DMS153 (cell line): ENCODE measurements around the gene KCNJ12.
"Not testable (repeated sequence)": the region's sequence is repeated elsewhere in the genome, so short reads cannot be mapped to it uniquely, and the experiment has no call there.

Experiments used
- DNase-seq: peaks from one replicate; lab custom pipeline; 2025; lab: John Stamatoyannopoulos, UW

The KCNJ12 gene

GRCh38 chr17:21408224-21408623, 32.1 kb downstream of the KCNJ12 start:
- not testable (repeated sequence) for DNase-seq

- DNase-seq: not testable (repeated sequence)
These were observed 32.7 kb downstream of the KCNJ12 start for GRCh38 chr17:21408766-21409300.

GRCh38 chr17:21409388-21409787, 33.2 kb downstream of the KCNJ12 start:
- not testable (repeated sequence) for DNase-seq

GRCh38 chr17:21409971-21410370, 33.8 kb downstream of the KCNJ12 start:
- DNase-seq: not testable (repeated sequence)

DNA sequence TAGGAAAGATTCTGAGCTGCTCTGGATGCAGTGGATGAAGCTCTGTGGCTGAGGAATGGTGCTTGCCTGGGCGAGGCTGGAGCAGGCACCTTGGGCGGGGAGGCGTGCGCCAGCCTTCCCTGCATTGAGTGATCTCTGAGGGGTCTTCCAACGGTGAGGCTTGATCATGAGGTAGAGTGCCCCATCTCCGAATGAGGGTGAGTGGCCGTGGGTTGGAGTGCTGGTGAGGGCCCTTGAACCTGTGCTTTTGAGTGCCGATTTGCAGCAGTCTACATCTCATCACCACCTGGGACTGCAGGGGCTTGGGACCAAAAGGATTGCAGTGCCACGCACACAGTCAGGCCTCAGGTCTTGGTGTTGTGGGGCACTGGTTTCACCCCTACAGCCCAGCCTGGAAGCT, 34.2 kb downstream of the KCNJ12 start:
- not testable (repeated sequence) for DNase-seq

DNA sequence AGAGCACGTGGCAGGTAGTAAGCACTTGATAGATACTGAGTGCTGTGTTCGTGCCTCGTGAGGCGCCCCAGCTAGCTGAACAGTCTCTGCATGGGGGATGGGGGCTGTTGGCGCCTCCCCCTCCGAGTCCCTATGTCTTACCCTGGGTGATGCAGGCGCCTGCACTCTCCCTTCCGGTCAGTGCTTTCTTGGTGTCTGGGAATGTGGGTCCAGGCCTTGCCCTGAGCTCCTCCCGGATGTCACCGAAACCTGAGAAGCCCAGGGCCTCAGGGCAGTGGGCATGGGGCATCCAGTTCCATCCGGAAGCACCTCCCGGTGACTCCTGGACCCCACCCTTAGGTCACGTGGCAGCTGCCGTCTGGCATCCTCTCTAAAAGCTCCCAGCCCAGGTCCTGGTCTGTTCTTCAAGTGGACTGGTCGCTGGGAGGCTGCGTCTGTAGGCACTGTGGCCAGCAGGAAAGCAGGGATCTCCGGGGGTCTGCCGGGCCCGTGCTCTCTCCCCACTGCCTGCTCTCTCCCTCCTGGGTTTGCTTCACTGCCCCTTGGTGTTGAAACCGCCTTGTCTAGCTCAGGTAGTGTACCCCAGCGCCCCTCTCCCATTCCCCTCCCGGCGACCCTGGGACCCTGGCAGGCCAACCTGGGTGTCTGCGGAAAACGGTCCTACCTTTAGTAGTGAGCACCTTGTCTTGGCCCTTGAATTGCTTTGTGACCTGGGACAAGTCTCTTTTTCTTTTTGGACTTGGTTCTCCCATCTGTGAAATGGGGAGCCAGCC, 34.9 kb downstream of the KCNJ12 start:
- peak; percentile 3 for DNase-seq

DNA sequence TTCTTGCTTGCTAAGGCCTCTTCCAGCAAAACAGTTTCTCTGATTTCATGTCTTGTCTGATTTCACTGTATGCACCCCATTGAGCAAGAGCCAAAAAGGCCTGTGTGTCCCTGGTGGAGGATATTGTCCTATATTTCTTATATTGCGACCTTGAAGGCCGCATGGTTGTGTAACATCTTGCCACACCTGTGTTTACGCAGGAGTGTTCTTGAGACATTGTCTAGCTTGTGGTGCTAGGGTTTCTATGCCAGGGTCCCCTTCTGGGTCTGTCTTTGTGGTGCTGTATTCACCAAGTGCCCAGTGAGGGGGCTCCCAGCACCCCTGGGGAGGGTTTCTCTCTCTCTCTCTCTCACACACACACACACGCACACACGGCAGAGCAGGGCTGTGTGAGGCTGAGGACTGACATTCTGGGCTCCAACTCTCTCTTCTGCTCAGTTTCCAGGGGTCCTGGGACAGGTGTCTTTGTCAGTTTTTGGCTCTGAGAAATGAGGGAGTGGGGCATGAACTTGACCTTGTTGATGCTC, 35.6 kb downstream of the KCNJ12 start:
- DNase-seq: not testable (repeated sequence)

GRCh38 chr17:21412207-21412681, 36.1 kb downstream of the KCNJ12 start:
- not testable (repeated sequence) for DNase-seq

- DNase-seq: not testable (repeated sequence)
These were observed 37.6 kb downstream of the KCNJ12 start for GRCh38 chr17:21413570-21414279.

DNA sequence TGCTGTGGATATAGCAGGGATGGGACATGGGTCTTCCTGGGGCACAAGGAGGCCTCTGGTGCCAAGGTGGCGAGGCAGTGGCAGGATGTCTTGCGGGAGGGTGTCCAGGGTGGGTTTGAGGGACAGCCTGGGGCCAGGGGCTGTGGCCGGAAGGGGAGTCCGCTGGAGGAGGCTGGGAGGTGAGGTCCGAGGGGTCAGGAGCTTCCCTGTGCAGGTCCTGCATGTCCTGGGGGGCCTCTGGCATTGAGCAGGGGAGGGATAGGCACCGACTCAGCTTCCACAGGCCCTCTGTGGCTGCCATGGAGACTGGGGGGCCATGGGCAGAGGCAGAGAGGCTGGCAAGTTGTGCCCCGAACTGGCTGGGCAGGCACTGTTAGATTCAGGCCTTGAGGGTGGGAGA, 38.5 kb downstream of the KCNJ12 start:
- not testable (repeated sequence) for DNase-seq

DNA sequence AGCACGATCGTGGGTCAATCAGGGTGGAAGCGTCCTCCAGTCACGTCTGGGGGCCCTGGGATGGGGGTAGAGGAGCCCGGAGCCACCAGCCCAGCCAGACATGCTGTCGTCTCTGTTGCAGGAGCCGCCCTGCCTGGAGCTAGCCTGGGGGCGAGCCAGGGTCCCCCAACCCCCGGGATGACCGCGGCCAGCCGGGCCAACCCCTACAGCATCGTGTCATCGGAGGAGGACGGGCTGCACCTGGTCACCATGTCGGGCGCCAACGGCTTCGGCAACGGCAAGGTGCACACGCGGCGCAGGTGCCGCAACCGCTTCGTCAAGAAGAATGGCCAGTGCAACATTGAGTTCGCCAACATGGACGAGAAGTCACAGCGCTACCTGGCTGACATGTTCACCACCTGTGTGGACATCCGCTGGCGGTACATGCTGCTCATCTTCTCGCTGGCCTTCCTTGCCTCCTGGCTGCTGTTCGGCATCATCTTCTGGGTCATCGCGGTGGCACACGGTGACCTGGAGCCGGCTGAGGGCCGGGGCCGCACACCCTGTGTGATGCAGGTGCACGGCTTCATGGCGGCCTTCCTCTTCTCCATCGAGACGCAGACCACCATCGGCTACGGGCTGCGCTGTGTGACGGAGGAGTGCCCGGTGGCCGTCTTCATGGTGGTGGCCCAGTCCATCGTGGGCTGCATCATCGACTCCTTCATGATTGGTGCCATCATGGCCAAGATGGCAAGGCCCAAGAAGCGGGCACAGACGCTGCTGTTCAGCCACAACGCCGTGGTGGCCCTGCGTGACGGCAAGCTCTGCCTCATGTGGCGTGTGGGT, 39.2 kb downstream of the KCNJ12 start:
- not testable (repeated sequence) for DNase-seq

DNA sequence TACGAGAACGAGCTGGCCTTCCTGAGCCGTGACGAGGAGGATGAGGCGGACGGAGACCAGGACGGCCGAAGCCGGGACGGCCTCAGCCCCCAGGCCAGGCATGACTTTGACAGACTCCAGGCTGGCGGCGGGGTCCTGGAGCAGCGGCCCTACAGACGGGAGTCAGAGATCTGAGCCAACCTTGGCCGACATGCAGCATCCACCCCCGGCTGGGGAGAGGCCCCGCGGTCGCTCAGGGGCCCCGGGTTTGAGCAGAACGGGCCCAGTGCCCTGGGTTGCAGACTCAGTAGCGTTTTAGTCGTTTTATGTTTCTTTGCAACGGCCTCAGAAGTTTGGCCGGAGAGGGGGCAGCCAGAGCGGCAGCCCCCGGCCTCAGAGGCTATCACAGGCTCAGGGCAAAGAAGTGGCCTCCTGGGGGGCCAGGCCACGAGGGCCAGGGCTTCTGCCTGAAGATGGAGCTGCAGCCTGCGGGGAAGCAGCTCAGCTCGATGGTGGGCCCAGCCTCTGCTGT, 40.4 kb downstream of the KCNJ12 start:
- not testable (repeated sequence) for DNase-seq

DNA sequence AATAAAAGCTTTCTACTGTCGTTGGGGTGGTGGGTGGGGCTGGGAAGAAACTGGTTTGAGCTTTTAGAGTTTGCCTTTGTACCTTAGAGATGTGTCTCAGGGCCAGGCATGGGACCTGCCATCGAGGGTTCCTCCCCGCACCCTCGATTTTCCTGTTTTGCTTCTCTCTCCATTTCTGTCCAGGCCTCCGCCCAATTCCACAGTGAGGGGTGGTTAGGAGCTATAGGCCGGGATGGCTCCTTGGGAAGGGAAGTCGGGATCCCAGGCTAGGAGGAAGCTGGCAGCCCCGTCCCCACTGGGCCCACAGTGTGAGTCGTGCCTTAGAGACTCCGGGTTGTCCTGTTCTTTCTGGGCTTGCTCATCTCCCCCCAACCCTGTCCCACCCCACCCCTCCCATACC, 41.2 kb downstream of the KCNJ12 start:
- DNase-seq: not testable (repeated sequence)

DNA sequence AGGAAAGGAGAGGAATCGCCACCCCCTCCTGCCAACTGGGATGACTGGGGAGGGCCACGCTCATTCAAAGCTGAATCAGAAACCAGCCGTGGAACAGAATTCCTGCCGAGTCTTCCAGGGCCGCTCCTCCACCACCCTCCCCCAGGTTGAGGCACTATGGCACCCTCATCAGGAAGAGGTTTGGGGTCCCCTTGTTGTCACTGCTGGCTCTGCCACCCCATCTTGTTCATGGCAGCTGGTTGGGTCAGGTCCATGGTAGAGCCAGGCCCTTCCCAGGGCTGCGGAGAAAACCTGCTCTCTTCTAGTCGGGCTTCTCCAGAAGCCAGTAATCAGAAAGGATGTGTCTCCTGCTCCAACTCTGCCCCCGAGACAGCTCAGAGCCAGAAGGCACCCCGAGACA, 41.8 kb downstream of the KCNJ12 start:
- no peak for DNase-seq

GRCh38 chr17:21418446-21419298, 42.5 kb downstream of the KCNJ12 start:
- no peak for DNase-seq

- DNase-seq: no peak
These were observed 43.4 kb downstream of the KCNJ12 start for GRCh38 chr17:21419299-21420239.

DNA sequence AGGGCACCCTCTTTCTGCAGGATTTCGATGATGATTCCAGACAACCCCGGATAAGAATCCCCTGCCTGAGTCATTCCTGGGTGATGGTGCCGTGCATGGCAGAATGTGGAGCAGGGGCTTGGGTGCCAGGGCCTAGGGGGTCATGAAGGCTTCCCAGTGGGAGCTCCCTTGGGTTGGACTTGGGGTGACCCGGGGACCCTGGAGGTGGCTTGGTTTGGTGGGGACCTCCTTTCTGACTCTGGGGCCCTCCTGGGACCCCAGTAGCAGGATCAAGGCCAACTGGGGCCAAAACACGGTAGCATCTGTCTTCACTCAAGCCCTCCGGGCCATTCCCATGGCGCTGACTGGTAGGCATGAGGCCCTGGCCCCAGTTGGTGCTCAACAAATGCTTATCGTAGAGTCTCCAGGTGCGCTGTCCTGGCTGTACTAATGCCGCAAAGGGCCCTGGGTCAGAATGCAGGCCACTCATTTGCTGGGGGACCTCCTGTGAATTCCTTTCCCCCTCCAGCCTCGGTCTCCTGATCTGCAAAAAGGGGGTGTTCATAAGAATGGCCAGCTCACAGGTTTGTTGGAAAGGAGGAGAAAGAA, 44.4 kb downstream of the KCNJ12 start:
- not testable (repeated sequence) for DNase-seq

DNA sequence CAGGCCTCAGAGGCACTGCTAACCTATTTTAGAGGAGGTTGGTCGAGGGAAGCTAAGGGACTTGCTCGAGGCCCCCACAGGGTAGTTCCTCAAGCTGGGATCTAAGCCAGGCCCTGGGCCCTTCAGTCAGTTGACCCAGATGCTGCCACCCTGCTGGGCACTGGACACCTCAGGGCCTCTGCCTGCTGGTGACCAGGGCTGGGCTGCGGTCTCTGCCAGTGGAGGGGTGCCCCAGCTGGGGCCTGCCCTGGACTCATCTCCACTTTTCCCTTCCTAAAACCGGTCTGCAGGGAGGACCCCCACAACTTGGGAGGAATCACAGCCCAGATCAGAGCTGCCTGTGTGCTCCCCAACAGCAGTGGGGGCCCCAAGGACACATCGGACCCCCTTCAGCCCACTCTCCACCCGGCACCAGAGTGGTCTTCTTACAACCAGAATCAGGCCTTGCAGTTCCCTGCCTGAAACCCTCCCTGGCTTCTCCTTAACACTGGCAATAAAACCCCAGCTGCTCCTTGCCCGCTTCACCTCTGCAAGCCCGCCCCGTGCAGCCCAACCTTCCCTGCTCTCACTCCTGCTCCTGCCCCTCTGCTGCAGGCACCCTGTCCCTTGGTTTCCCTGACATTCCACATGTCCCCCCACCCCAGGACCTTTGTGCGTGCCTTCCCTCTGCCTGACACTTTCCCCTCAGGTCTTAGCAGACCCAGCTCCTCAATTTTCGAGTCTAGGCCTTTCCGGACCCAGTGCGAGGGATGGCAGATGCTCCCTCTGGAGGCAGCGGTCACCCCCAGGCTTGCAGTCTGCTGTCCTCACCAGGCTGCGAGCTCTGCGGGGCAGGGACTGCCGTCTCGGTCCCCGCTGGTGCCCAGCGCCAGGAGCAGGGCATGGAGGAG, 45.5 kb downstream of the KCNJ12 start:
- DNase-seq: not testable (repeated sequence)
